ENCODE results near the gene TAF3. TPM values are rescaled to one million over a fixed set of nuclear protein-coding genes. Genes with fewer than 3 reads are reported as not detected.

The TAF3 gene
- total and polyA plus RNA-seq, 5 donors from 2014 or later = 6.8 to 20.8 (median 8.8) TPM

DNA sequence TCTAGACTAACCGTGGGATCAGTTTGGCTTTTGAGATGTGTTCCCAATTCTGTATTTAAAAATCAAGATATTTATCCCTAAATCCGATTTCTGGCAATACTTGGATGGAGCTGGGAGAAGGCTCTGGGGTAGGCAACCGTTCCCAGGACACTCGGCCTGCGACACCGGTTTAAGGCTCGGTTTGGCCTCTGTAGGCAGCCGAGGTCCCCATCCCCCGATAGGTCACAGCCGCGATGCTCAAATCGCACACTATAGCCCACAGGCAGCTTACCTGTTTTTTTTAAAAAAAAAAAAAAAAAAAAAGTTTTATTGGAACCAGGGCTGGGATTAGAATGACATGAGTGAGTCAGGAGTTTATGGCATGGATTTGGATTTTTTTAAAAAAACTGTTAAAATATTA lies 729 bp upstream of the TAF3 start:
- H3K9me3 Mint-ChIP-seq = no peaks in the 10 kb centered on the region
- Histone ChIP-seq H3K4me1 (ENCODE audit: control insufficient read depth, insufficient read depth, low read length, poor library complexity, severe bottlenecking) (peaks cover 18% of the 10 kb centered on the region), H3K27me3 (ENCODE audit: control insufficient read depth, insufficient read depth, low read length) (peaks cover 3% of the 10 kb centered on the region), H3K36me3 (ENCODE audit: control insufficient read depth, insufficient read depth, low read length) (peaks cover 10% of the 10 kb centered on the region), H3K9me3 (ENCODE audit: control insufficient read depth in 2 of 2, low read length in 2 of 2) (no peaks in the 10 kb centered on the region), H3K4me3 (ENCODE audit: low read depth, low read length) (peak overlapping the region; percentile 95), H3K27ac (ENCODE audit: insufficient read depth, low read length, poor library complexity, severe bottlenecking) (peak overlapping the region; percentile 72)
- peaks cover 4% of the 10 kb centered on the region for H3K36me3 Mint-ChIP-seq
- H3K27ac Mint-ChIP-seq = peak overlapping the region in 2 of 3 donors; percentile 96 to 99
- peak overlapping the region; percentile 97 to 100 (median 98) for H3K4me3 Mint-ChIP-seq
- peaks cover 18% of the 10 kb centered on the region for H3K27me3 Mint-ChIP-seq
- ATAC-seq (ENCODE audit: low read depth in 2 of 2) (no peak), DNase-seq (no peak)
- peaks cover 18 to 47% (median 37%) of the 10 kb centered on the region in 4 donors for H3K4me1 Mint-ChIP-seq

DNA sequence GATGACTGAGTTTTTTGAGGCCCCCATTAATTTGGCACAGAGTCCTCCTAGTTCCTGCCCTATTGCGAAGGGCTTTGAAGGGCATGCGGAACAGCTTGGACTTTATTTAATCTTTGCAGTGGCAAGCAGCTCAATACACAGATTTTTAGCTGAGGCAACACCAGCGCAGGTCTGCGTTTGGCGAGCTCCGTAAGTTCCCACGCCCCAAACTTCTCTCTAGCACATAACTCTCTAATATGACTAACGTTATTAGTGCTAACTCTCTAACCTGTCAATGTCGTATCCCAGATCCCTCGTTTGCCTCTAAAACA lies 366 bp upstream of the TAF3 start:
- H3K4me3 Mint-ChIP-seq = peak overlapping the region; percentile 97 to 100 (median 98)
- peak overlapping the region; percentile 95 for H3K4me3 ChIP-seq (ENCODE audit: low read depth, low read length)
- H3K4me1 ChIP-seq (ENCODE audit: control insufficient read depth, insufficient read depth, low read length, poor library complexity, severe bottlenecking) = peaks cover 18% of the 10 kb centered on the region
- peaks cover 3% of the 10 kb centered on the region for H3K27me3 ChIP-seq (ENCODE audit: control insufficient read depth, insufficient read depth, low read length)
- ATAC-seq (ENCODE audit: low read depth in 2 of 2) (no peak), DNase-seq (no peak)
- peak overlapping the region; percentile 63 to 99 (median 96) for H3K27ac Mint-ChIP-seq
- H3K27me3 Mint-ChIP-seq = peaks cover 18% of the 10 kb centered on the region
- H3K36me3 ChIP-seq (ENCODE audit: control insufficient read depth, insufficient read depth, low read length) = peaks cover 14% of the 10 kb centered on the region
- H3K36me3 Mint-ChIP-seq = peaks cover 4% of the 10 kb centered on the region
- H3K4me1 Mint-ChIP-seq = peaks cover 18 to 47% (median 37%) of the 10 kb centered on the region in 4 donors
- H3K9me3 Mint-ChIP-seq = no peaks in the 10 kb centered on the region
- H3K9me3 ChIP-seq (ENCODE audit: control insufficient read depth in 2 of 2, low read length in 2 of 2) = no peaks in the 10 kb centered on the region
- peak overlapping the region; percentile 72 for H3K27ac ChIP-seq (ENCODE audit: insufficient read depth, low read length, poor library complexity, severe bottlenecking)

DNA sequence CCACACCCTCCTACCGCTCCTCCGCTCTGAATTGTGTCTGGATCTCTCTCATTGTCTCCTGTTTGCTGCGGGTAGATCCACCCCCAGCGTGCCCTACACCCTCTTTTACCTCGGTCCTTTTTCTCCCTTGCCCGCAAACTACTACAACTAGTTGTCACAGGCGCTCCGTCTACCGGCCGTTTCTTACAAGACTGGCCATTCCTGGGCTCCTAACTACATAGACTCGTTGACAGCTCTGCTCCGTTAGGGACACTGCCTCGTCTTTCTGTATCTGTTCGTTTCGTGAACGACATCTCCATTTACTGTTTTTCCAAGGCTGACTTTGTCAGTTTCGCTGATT lies 786 bp downstream of the TAF3 start:
- H3K27ac ChIP-seq (ENCODE audit: insufficient read depth, low read length, poor library complexity, severe bottlenecking) = peak overlapping the region; percentile 72
- peaks cover 19% of the 10 kb centered on the region for H3K36me3 ChIP-seq (ENCODE audit: control insufficient read depth, insufficient read depth, low read length)
- DNase-seq (peak in 2 of 3 donors; percentile 6 to 52), ATAC-seq (ENCODE audit: low read depth in 2 of 2) (no peak)
- H3K9me3 ChIP-seq (ENCODE audit: control insufficient read depth in 2 of 2, low read length in 2 of 2) = no peaks in the 10 kb centered on the region
- Mint-ChIP-seq H3K36me3 (peaks cover 4% of the 10 kb centered on the region), H3K4me3 (peak overlapping the region; percentile 97 to 100 (median 98)), H3K4me1 (peaks cover 18 to 47% (median 38%) of the 10 kb centered on the region in 4 donors), H3K27ac (peak overlapping the region; percentile 96 to 99 (median 99)), H3K9me3 (no peaks in the 10 kb centered on the region), H3K27me3 (peaks cover 14% of the 10 kb centered on the region)
- H3K4me3 ChIP-seq (ENCODE audit: low read depth, low read length) = peak overlapping the region; percentile 92
- peaks cover 18% of the 10 kb centered on the region for H3K4me1 ChIP-seq (ENCODE audit: control insufficient read depth, insufficient read depth, low read length, poor library complexity, severe bottlenecking)
- H3K27me3 ChIP-seq (ENCODE audit: control insufficient read depth, insufficient read depth, low read length) = peaks cover 3% of the 10 kb centered on the region

DNA sequence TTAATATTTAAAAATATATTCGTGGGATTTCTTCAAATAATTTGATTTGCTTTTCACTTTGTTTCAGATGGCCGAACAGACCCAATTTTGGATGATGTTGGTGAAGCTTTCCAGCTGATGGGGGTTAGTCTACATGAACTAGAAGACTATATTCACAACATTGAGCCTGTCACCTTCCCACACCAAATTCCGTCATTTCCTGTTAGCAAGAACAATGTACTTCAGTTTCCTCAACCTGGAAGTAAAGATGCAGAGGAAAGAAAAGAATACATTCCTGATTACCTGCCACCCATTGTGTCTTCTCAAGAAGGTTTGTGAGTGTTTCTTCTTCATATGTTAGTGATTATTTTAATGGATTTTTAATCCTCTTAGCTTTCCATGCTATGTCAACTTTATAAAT lies 5.9 kb downstream of the TAF3 start:
- H3K4me1 ChIP-seq (ENCODE audit: control insufficient read depth, insufficient read depth, low read length, poor library complexity, severe bottlenecking) = peaks cover 6% of the 10 kb centered on the region
- Mint-ChIP-seq H3K9me3 (no peaks in the 10 kb centered on the region), H3K27me3 (no peaks in the 10 kb centered on the region), H3K4me1 (peaks cover 42 to 56% (median 43%) of the 10 kb centered on the region in 4 donors), H3K27ac (no peak overlapping the region), H3K4me3 (peak overlapping the region in 1 of 4 donors; percentile 7), H3K36me3 (peaks cover 31% of the 10 kb centered on the region)
- H3K36me3 ChIP-seq (ENCODE audit: control insufficient read depth, insufficient read depth, low read length) = peaks cover 48% of the 10 kb centered on the region
- no peaks in the 10 kb centered on the region for H3K9me3 ChIP-seq (ENCODE audit: control insufficient read depth in 2 of 2, low read length in 2 of 2)
- H3K27ac ChIP-seq (ENCODE audit: insufficient read depth, low read length, poor library complexity, severe bottlenecking) = no peak overlapping the region
- no peaks in the 10 kb centered on the region for H3K27me3 ChIP-seq (ENCODE audit: control insufficient read depth, insufficient read depth, low read length)
- H3K4me3 ChIP-seq (ENCODE audit: low read depth, low read length) = no peak overlapping the region
- no peak for DNase-seq
- no peak for ATAC-seq (ENCODE audit: low read depth in 2 of 2)

DNA sequence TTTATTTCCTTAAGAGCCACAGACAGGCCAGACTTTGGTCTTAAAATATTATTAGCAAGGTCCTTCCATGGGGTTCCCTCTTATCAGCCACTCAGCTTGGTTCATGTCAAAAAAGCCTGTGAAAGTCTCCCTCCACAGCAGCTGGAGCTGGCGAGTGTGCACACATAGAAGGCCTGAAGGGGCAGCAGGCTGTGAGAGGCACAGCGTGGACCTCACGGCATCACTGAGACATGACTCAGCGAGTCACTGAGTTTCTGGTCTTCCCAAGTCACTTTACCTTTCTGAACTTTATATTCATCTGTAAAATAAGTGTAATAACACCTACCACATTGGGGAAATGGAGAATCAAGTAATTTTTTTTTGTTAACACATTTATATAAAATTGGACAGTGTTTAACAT lies 8.7 kb downstream of the TAF3 start:
- no peak for DNase-seq
- Histone ChIP-seq H3K27ac (ENCODE audit: insufficient read depth, low read length, poor library complexity, severe bottlenecking) (no peak overlapping the region), H3K9me3 (ENCODE audit: control insufficient read depth in 2 of 2, low read length in 2 of 2) (no peaks in the 10 kb centered on the region), H3K36me3 (ENCODE audit: control insufficient read depth, insufficient read depth, low read length) (peaks cover 43% of the 10 kb centered on the region), H3K4me1 (ENCODE audit: control insufficient read depth, insufficient read depth, low read length, poor library complexity, severe bottlenecking) (no peaks in the 10 kb centered on the region), H3K4me3 (ENCODE audit: low read depth, low read length) (no peak overlapping the region), H3K27me3 (ENCODE audit: control insufficient read depth, insufficient read depth, low read length) (no peaks in the 10 kb centered on the region)
- Mint-ChIP-seq H3K27me3 (no peaks in the 10 kb centered on the region), H3K36me3 (peaks cover 43% of the 10 kb centered on the region), H3K4me3 (no peak overlapping the region), H3K27ac (no peak overlapping the region), H3K9me3 (no peaks in the 10 kb centered on the region), H3K4me1 (peaks cover 38 to 52% (median 41%) of the 10 kb centered on the region in 4 donors)
- no peak for ATAC-seq (ENCODE audit: low read depth in 2 of 2)

DNA sequence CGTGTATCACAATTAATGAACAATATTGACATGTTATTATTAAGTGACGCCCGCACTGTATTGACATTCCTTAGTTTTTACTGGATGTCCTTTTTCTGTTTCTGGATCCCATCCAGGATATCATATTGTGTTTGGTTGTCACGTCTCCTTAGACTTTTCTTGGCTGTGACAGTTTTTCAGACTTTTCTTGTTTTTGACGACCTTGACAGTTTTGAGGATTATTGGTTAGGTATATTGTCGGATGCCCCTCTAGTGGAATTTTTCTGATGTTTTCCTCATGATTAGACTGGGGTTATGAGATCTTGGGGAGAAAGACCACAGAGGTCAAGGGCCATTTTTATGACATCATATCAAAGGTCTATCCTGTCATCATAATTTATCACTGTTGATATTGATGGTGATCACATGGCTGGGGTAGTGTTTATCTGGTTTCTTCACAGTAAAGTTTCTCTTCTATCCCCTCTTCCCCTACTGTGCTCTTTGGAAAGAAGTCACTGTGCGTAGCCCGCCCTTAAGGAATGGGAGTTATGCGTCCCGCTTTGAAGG lies 11.1 kb downstream of the TAF3 start:
- Histone ChIP-seq H3K27me3 (ENCODE audit: control insufficient read depth, insufficient read depth, low read length) (no peaks in the 10 kb centered on the region), H3K9me3 (ENCODE audit: control insufficient read depth in 2 of 2, low read length in 2 of 2) (no peaks in the 10 kb centered on the region), H3K4me3 (ENCODE audit: low read depth, low read length) (no peak overlapping the region), H3K27ac (ENCODE audit: insufficient read depth, low read length, poor library complexity, severe bottlenecking) (no peak overlapping the region), H3K4me1 (ENCODE audit: control insufficient read depth, insufficient read depth, low read length, poor library complexity, severe bottlenecking) (peaks cover 6% of the 10 kb centered on the region), H3K36me3 (ENCODE audit: control insufficient read depth, insufficient read depth, low read length) (peaks cover 29% of the 10 kb centered on the region)
- H3K27ac Mint-ChIP-seq = no peak overlapping the region
- DNase-seq = no peak
- no peaks in the 10 kb centered on the region for H3K9me3 Mint-ChIP-seq
- no peaks in the 10 kb centered on the region for H3K27me3 Mint-ChIP-seq
- peaks cover 36 to 70% (median 54%) of the 10 kb centered on the region in 4 donors for H3K4me1 Mint-ChIP-seq
- H3K36me3 Mint-ChIP-seq = peaks cover 53% of the 10 kb centered on the region
- ATAC-seq (ENCODE audit: low read depth in 2 of 2) = no peak
- no peak overlapping the region for H3K4me3 Mint-ChIP-seq

DNA sequence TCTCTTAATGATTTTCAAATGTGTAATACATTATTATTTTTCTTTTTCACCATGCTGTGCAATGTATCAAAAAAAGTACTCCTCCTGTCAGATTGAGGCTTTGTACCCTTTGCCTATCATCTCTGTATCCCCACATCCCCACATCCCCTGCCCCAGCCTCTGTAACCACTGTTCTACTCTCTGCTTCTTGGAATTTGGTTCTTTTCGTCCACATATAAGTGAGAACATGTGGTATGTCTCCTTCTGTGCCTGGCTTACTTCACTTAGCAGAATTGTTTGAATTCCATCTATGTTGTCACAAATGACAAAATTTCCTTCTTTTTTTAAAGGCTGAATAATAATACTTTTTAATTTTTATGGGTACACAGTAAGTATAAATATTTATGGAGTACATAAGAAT lies 13.8 kb downstream of the TAF3 start:
- no peak overlapping the region for H3K4me3 ChIP-seq (ENCODE audit: low read depth, low read length)
- H3K9me3 ChIP-seq (ENCODE audit: control insufficient read depth in 2 of 2, low read length in 2 of 2) = no peaks in the 10 kb centered on the region
- no peaks in the 10 kb centered on the region for H3K27me3 Mint-ChIP-seq
- no peak overlapping the region for H3K27ac ChIP-seq (ENCODE audit: insufficient read depth, low read length, poor library complexity, severe bottlenecking)
- H3K27ac Mint-ChIP-seq = no peak overlapping the region
- peaks cover 6% of the 10 kb centered on the region for H3K4me1 ChIP-seq (ENCODE audit: control insufficient read depth, insufficient read depth, low read length, poor library complexity, severe bottlenecking)
- peaks cover 8% of the 10 kb centered on the region for H3K36me3 ChIP-seq (ENCODE audit: control insufficient read depth, insufficient read depth, low read length)
- peaks cover 26 to 64% (median 51%) of the 10 kb centered on the region in 4 donors for H3K4me1 Mint-ChIP-seq
- H3K27me3 ChIP-seq (ENCODE audit: control insufficient read depth, insufficient read depth, low read length) = no peaks in the 10 kb centered on the region
- H3K9me3 Mint-ChIP-seq = no peaks in the 10 kb centered on the region
- ATAC-seq (ENCODE audit: low read depth in 2 of 2) = no peak
- DNase-seq = no peak
- H3K4me3 Mint-ChIP-seq = no peak overlapping the region
- peaks cover 46% of the 10 kb centered on the region for H3K36me3 Mint-ChIP-seq

DNA sequence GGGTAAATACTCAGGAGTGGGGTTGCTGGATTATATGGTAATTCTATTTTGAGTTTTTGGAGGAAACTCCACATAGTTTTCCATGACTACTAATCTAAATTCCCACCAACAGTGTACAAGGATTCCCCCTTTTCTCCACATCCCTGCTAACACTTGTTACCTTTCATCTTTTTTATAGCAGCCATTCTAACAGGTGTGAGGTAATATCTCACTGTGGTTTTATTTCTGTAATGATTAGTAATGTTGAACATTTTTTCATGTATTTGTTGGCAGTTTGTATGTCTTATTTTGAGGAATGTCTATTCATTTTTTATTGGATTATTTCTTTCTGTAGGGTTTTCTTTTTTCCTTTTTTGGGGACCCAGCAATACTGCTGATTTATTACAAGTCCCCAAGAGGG lies 14.9 kb downstream of the TAF3 start:
- Mint-ChIP-seq H3K4me1 (peaks cover 24 to 66% (median 52%) of the 10 kb centered on the region in 4 donors), H3K36me3 (peaks cover 49% of the 10 kb centered on the region), H3K9me3 (no peaks in the 10 kb centered on the region), H3K4me3 (no peak overlapping the region), H3K27ac (no peak overlapping the region), H3K27me3 (no peaks in the 10 kb centered on the region)
- Histone ChIP-seq H3K27ac (ENCODE audit: insufficient read depth, low read length, poor library complexity, severe bottlenecking) (no peak overlapping the region), H3K9me3 (ENCODE audit: control insufficient read depth in 2 of 2, low read length in 2 of 2) (no peaks in the 10 kb centered on the region), H3K36me3 (ENCODE audit: control insufficient read depth, insufficient read depth, low read length) (peaks cover 5% of the 10 kb centered on the region), H3K4me1 (ENCODE audit: control insufficient read depth, insufficient read depth, low read length, poor library complexity, severe bottlenecking) (peaks cover 6% of the 10 kb centered on the region), H3K27me3 (ENCODE audit: control insufficient read depth, insufficient read depth, low read length) (no peaks in the 10 kb centered on the region), H3K4me3 (ENCODE audit: low read depth, low read length) (no peak overlapping the region)
- ATAC-seq (ENCODE audit: low read depth in 2 of 2) (no peak), DNase-seq (no peak)
